ENCODE data around the gene MAD2L1BP. TPM values are rescaled to one million over a fixed set of nuclear protein-coding genes. Genes with fewer than 3 reads are reported as not detected.

MAD2L1BP gene
- total RNA-seq, 1 donor from 2014 or later: 22.8 TPM

DNA sequence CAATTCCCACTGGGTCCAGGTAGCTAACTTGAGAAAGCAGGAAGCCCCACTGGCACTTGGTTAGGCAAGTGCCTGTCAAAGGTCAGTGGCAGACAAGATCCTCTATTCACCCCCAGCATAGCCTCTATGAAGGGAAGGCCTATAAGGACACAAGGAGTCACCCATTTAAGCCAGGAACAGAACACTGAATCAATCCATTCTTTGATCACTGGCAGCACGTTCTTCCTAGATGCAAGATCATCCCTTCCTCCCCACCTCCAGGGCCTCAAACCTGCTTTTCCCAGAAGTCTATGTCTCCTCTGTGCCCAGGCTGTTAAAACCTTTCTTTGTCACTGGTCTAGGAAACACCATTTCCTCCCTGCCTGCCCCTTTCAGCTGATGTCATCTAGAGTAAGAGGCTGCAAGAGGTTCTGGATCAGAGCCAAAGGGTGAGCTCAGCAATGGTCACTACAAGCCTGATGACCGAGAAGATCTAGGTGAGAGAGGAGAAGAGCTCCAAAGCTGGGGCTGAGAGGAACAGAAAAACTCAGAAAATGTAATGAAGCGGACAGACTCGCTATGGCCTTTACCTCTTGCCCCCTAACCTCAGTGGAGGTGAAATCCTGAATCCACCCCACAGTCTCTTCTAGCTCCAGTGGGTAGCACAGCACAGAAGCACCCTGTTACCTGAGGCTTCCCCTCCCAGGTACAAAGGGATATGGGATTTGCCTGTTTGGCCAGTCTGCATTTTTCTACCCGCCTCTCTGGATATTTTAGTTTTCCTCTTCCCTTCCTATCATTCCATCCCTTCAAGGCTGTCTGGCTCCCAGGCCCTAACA is 8.4 kb upstream of the MAD2L1BP start:
- peaks cover 48% of the 10 kb centered on the region for H3K4me1 Mint-ChIP-seq (ENCODE audit: low read depth)
- H3K4me3 Mint-ChIP-seq (ENCODE audit: unreplicated experiment): peak overlapping the region; percentile 94
- H3K9me3 Mint-ChIP-seq (ENCODE audit: low read depth): no peaks in the 10 kb centered on the region
- H3K27ac Mint-ChIP-seq (ENCODE audit: unreplicated experiment): peak overlapping the region; percentile 100
- DNase-seq (ENCODE audit: low spot score): no peak
- no peak for TF ChIP-seq CTCF (IDR thresholded peaks at IDR 0.05)
- H3K27me3 Mint-ChIP-seq (ENCODE audit: low read depth): no peaks in the 10 kb centered on the region
- peaks cover 28% of the 10 kb centered on the region for H3K36me3 Mint-ChIP-seq (ENCODE audit: low read depth)

GRCh38 chr6:43628393-43629103 is 7.1 kb upstream of the MAD2L1BP start:
- no peaks in the 10 kb centered on the region for H3K9me3 Mint-ChIP-seq (ENCODE audit: low read depth)
- TF ChIP-seq CTCF (IDR thresholded peaks at IDR 0.05): no peak
- H3K4me3 Mint-ChIP-seq (ENCODE audit: unreplicated experiment): peak overlapping the region; percentile 94
- no peaks in the 10 kb centered on the region for H3K27me3 Mint-ChIP-seq (ENCODE audit: low read depth)
- H3K4me1 Mint-ChIP-seq (ENCODE audit: low read depth): peaks cover 48% of the 10 kb centered on the region
- H3K27ac Mint-ChIP-seq (ENCODE audit: unreplicated experiment): peak overlapping the region; percentile 100
- DNase-seq (ENCODE audit: low spot score): no peak
- peaks cover 18% of the 10 kb centered on the region for H3K36me3 Mint-ChIP-seq (ENCODE audit: low read depth)

DNA sequence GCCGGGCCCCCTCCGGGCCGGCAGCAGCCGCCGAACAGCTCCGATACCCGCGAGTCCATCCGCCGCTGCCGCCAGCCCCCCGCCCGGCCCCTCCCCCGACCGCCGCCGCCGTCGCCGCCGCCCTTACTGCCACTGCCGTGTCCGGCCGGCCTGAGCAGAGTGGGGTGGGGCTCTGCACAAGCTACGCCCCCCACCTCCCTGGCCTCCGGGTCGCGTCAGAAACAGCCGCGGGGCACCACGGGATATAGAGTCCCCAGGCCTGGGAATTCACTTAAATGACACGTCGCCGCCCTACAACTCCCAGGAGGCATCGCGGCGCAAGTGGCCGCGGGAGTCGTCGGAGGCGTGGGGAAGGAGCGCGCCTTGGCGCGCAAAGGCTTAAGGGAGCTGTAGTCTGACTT is 6.5 kb upstream of the MAD2L1BP start, which contains the start of gene GTPBP2:
Gene GTPBP2 (minus strand): TSS at position 161 of the 401 bp plus-strand sequence. CDS start 102 bp downstream, at position 59.
- Mint-ChIP-seq H3K27me3 (ENCODE audit: low read depth) (no peaks in the 10 kb centered on the region), H3K9me3 (ENCODE audit: low read depth) (no peaks in the 10 kb centered on the region), H3K27ac (ENCODE audit: unreplicated experiment) (peak within 1 kb of the TSS; percentile 100), H3K4me3 (ENCODE audit: unreplicated experiment) (peak within 1 kb of the TSS; percentile 94), H3K36me3 (ENCODE audit: low read depth) (peaks cover 15% of the 10 kb centered on the region), H3K4me1 (ENCODE audit: low read depth) (peaks cover 44% of the 10 kb centered on the region)
- DNase-seq (ENCODE audit: low spot score): peak; percentile 100
- TF ChIP-seq CTCF (IDR thresholded peaks at IDR 0.05): no peak

DNA sequence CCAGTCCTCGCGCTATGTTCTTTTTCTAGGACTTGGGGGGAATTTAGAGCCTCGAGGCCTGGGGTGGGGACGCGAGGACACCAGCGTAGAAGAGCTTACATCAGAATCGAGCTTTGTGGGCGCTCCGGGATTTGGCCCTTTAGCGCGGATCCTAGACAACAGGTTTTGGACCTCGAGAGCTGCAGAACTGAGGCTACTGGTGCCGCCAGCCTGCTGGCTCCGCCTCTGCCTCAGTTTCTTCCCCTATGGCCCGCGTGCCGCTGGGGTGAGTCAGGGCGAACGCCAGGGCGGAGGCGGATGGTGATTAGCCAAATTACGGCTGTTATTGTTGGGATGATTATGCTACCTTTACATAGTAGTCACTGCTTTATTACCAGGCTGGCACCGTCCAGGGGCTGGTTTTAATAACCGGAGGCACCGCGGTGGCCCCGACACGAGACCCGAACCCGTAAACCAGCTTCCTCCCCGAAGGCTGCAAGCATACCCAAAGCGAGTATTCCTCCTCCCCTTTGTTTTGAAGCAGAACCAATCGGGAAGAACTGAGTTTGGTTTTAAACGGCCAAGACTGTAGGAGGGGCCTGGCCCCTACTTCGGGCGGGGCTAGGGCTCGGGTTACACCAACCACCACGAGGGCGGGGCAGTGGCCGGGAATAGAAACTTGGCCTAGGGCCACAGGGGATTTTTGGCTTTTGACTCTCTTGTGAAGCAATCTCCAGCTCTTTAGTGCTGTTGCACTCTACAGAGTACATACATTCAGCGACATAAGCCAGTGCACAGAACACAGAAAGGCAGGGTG is 5.9 kb upstream of the MAD2L1BP start:
- peak overlapping the region; percentile 94 for H3K4me3 Mint-ChIP-seq (ENCODE audit: unreplicated experiment)
- no peak for DNase-seq (ENCODE audit: low spot score)
- H3K9me3 Mint-ChIP-seq (ENCODE audit: low read depth): no peaks in the 10 kb centered on the region
- H3K27me3 Mint-ChIP-seq (ENCODE audit: low read depth): no peaks in the 10 kb centered on the region
- peak overlapping the region; percentile 100 for H3K27ac Mint-ChIP-seq (ENCODE audit: unreplicated experiment)
- no peak for TF ChIP-seq CTCF (IDR thresholded peaks at IDR 0.05)
- H3K4me1 Mint-ChIP-seq (ENCODE audit: low read depth): peaks cover 44% of the 10 kb centered on the region
- H3K36me3 Mint-ChIP-seq (ENCODE audit: low read depth): peaks cover 12% of the 10 kb centered on the region
